HUDEP-2 (cell line): ENCODE results near the gene ITGA2.
"Not testable (repeated sequence)": the region's sequence is repeated elsewhere in the genome, so short reads cannot be mapped to it uniquely, and the experiment has no call there.

Experiments used
- DNase-seq, 76 experiments: peaks; one replicate each; lab custom pipeline; 2025; ENCODE audit not compliant: unreplicated experiment in 76 of 76; lab: John Stamatoyannopoulos, UW

ITGA2 gene

DNA sequence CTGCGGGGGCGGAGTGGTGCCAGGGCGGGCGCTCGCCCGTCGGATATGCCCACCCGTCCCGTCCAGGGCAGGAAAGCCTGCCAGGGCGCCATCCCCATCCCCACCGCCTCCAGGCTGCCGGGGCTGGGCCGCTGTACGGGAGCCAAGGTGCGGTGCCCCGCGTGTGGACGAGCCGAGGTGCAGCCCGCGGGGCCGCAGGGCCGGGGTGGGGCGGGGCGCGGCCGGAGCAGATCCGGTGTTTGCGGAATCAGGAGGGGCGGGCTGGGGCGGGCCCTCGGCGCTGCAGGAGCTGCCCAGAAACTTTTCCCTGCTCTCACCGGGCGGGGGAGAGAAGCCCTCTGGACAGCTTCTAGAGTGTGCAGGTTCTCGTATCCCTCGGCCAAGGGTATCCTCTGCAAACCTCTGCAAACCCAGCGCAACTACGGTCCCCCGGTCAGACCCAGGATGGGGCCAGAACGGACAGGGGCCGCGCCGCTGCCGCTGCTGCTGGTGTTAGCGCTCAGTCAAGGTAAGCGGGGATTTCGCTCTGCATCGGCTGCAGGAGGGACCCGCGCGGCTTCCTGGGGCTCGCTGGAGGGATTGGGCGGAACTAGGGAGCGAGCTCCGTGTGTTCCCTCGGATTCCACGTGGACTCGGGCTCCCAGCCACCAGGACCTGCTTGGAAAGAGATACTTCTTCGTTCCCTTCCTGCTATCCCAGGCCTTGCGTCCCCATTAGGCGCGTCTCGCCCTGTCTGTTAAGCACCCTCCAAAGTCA lies at the start of gene ITGA2:
Gene ITGA2, plus strand, starts transcription at position 328 of the 756 bp plus-strand sequence. Its CDS starts 117 bp downstream, at position 445.
- DNase-seq = no peak

DNA sequence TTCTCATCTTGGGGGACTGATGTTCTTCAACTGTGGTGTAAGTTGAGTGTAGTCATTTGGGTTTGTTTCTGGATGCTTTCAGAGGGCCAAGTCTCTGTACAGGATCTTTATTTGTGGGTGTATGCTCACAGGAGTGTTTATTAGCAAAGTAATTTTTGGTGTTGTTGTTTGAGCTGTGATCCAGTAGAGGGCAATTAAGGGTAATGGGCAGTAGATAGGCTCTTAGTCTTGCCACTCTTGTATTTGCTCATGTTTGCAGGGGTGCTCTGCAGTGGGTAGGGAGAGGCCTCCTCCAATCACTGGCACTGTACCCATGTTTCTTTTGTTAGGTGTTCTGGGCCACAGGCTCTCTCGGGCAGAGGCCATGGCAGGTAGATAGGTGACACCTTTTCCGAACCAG lies 45.9 kb upstream of the ITGA2 start:
- DNase-seq = no peak

DNA sequence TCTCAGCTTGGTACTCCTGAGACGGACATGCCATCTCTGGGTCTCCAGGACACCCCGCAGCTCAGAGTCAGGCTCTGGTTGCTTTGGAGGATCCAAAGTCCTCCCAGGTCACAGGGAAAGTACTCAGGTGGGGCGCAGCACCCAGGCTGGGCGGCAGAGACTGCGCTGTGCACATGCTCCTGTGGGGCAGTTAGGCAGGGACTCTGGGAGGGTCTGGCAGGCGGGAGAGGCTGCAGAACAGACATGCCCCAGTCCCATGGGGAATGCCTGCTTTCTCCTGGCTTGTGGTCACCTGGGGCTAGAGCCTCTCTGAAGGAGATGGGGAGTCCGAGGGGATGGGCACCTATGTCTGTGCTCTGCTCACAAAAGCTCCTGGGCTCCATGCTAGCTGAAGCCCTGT lies 45.3 kb upstream of the ITGA2 start:
- no peak for DNase-seq

DNA sequence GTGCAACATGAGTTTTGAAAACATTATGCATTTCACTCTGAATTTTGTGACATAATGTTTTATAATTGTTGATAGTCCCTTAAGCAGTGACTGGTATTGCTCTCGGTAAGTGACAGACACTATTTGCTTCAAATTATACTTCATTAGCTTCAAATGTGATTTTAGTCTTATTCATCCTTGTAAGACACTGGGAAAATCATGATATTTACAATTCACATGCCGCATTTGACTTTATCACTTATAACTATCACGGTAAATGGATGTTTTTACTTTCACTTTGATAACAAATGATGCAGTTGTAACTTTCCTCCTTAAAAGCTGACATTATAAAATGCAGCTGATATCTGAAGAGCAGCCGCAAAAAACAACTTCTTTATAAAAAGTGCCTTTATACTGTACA lies 44.1 kb upstream of the ITGA2 start:
- DNase-seq = no peak

DNA sequence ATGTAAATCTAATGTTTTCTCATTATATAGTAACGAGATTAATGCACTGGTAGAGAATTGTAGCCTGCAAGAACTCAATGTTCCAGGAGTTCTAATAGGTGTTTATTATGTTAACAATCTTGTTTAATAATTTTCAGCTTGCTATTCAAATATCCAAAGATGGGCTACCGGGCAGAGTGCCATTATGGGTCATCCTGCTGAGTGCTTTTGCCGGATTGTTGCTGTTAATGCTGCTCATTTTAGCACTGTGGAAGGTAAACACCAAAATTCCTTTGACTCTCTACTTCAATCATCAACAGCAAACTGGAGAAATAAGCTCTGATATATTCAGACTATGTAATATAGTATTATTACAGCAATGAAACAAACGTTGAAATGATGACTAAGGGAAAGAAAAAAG lies 41.9 kb upstream of the ITGA2 start:
- no peak for DNase-seq

DNA sequence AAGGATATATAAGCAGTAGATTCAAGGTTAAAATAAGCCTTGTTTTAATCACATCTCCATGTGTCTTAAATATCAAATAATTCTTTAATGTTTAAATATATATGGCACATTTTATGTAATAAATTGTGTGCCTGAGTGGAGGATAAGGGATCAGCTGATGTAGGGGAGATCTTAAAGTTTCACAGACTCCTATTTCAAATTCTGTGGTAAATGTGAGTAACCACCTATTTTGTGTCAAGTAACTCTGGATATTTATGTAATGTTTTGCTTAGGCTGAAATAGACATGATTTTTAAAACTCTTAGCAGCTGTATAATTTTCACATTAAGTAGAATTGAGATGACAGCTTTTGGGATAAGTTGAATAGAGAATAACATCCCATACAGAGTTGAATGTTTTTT lies 41.3 kb upstream of the ITGA2 start:
- no peak for DNase-seq

DNA sequence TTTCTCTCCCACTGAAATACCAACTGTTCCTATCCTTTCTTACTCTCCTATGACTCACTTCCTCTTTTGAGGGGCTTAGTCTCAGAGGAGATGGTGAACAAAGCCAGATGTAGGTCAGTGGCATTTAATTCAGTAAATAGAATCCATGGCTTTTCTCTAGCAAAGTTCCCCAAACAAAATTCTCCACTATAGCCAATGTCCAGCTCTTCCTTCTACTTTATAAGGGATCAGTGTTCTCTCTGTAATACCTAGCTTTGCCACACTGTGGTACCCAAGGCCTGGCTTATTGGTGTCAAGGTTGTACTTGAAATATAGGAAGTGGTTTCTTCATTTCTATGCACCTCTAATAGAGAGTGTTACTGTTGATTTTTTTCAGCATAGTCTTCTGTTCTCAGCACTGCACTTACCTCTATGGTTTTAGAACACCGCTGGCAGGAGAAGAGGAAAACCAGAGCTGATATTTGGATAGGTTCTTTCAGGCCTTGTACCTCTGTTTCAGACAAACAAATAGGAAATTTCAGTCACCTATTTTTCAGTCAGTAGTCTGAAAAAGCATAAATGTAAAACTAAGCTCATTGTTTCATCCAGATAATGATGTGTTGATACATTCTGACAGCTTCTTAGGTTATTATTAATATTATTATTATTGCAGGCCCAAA lies 40.6 kb upstream of the ITGA2 start:
- peak in 45 of 76 experiments; percentile 1 to 54 (median 20) for DNase-seq

DNA sequence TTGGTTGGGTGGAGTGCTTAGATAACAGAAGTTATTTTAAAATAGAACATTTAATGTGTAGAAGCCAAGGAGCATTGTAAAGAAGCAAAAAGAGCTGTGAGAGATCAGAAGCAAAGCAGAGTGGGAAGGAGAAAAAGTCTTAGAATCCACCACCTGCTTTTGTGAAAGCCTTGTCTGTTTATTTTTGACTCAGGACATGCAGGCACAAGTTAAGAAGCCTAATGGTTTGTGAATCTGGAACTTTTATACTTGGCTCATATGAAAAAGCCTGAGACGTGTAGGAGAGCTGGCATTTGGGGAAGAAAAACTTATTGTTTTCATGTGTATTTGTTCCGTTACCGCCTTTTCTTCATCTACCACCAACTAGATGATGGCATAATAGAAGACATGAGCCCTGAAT lies 38.5 kb upstream of the ITGA2 start:
- no peak for DNase-seq

DNA sequence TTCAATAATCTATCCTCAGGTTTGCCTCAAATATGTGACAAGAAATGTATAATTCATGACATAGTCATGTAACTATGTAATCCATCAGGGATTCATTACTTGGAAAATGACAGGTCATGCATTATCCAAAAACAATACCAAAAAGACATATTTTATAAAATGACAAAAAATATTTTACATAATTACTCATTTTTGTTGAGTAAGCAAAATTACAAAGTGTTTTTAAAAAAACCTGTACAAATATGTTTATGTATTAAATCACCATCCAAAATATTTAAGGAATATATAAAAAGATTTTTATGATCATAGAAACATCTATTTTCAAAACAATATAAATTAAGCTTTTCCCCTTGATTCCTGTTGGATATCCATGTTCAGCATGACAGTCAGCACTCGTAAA lies 36.7 kb upstream of the ITGA2 start:
- no peak for DNase-seq

DNA sequence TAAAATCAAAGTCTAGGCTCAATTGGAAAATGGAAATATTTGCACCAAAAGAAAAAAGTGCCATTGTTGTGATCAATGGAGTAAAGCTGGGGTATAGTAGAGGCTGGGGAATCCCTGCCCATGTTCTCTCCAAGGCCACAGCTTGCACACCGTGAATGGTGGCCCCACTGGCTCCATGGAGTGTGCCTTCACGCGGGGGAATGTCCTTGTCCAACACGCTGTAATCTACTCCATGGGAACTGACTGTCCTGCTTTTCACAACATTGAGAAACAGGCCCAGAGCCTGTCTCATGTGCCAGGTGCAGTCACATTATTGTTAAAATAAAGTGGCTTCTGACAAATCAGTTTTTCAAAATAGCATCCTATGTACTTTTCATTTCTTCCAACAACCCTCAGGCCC lies 33.1 kb upstream of the ITGA2 start:
- no peak for DNase-seq

DNA sequence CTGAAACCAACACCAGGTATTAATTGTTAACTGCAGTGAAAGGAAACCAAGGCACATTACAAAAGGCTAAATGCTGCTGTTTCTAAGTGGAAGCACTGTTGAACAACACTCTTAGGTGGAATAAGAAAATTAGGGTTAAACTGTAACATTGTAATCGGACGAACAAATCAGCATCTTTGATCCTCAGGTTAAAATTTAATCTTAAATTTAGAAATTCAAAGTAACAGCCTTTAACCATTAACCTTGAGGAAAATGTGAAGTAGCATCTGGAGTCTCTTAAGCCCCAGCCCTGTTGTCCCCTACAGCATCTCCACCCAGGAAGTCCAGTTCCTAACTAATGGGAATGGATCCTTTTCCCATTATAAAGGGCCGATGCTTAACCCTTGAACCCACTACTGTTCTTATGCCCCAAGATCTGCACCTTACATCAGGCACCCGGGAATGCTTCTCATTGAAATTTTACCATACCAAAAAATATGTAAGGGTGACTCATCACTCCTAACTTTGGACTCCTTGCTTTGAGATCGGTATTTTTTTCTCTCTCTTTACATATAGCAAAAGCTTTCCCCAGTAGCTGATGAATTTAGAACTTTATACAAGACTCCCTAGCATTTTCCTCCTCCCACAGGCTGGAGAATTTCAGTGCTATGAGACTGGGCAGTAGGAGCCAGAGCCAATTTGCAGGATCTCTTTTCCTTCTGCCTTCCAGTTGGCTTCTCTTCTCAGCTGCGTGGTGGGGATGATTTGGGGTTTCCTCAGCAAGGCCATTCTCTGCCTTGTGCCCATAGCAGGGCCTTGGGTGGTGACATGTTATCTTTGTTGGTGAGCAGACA lies 32.0 kb upstream of the ITGA2 start:
- no peak for DNase-seq

DNA sequence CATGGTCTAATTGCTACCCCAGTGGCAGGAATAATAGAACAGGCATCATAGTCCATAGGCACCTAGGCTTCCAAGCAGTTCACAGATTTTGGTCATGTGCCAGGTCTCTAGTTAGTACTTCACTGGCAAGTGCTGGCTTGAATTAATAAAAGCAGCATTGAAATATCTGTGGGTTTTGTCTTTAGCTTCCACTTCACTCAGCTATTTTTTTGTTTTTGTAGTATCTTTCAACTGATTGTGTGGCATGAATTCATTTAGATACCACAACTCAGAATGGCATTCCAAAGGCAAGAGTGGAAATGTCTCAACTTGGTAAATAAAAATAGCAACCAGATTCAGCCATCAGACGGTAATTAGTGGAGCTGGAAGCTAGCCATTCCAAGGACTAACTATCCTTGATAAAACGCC lies 27.9 kb upstream of the ITGA2 start:
- DNase-seq = no peak

DNA sequence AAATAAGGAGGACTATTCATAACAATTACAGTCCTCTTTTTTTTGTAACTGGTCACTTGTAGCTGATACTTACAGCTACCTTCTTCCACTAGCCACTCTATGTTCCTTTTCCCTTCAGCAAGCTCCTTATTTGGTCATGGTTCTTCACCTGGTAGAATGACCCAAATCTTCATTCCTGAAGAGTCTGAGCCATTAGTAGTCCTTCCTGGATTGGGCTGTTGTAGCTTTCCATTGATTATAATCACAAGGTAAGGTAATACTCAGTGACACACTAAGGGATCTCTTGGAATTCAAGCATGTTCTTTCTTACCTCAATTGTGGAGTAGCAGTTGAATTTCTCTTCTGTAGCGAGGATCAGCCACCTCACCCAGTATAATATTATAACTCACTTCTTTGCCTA lies 25.5 kb upstream of the ITGA2 start:
- no peak for DNase-seq

DNA sequence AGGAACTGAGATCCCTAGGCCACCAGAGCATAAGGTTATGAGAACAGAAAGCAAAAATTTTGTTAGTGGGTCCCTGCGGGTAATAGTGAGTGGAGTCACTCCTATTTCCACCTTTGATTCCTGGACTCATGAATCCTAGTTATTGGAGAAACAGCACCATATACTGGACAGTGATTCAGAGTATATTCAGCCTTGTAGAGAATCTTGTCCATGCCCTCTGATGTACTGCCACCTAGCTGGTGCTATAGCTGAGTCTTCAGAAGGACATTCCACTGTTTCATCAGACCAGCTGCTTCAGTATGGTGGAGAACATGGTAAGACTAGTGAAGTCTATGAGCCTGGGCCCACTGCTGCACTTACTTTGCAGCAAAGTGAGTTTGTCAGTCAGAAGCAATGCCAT lies 25.0 kb upstream of the ITGA2 start:
- DNase-seq = no peak

DNA sequence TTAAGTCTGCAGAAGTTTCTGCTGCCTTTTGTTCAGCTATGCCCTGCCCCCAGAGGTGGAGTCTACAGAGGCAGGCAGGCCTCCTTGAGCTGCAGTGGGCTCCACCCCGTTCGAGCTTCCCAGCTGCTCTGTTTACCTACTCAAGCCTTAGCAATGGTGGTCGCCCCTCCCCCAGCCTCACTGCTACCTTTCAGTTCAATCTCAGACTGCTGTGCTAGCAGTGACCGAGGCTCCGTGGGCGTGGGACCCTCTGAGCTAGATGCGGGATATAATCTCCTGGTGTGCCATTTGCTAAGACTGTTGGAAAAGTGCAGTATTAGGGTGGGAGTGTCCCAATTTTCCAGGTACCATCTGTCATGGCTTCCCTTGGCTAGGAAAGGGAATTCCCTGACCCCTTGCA lies 13.0 kb upstream of the ITGA2 start:
- not testable (repeated sequence) for DNase-seq

DNA sequence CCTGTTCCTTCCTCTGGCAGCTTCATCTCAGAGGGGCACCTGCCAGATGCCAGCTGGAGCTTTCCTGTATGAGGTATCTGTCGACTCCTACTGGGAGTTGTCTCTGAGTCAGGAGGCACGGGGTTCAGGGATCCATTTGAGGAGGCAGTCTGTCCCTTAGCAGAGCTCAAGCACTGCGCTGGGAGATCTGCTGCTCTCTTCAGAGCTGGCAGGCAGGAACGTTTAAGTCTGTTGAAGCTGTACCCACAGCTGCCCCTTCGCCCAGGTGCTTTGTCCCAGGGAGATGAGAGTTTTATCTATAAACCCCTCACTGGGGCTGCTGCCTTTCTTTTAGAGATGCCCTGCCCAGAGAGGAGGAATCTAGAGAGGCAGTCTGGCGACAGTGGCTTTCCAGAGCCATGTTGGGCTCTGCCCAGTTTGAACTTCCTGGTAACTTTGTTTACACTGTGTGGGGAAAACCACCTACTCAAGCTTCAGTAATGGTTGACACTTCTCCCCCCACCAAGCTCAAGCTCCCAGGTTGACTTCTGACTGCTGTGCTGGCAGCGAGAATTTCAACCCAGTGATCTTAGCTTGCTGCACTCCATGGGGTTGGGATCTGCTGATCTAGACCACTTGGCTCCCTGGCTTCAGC lies 11.8 kb upstream of the ITGA2 start:
- DNase-seq = no peak

DNA sequence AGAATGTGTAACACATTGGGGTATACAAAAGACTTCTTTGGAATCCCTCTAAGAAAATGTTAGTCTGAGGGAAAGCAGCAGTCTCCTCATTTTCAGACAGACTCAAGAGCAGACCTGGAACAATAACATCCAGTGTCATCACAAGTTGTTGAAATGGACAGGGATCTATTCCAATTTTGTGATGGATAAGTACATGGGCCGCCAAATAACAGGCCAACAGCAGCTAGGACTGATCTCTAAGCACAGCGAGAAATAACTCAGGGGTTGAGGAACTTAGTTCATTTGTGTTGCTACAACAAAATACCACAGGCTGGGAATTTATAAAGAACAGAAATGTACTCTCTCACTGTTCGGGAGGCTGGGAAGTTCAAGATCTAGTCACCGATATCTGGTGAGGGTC lies 7.6 kb upstream of the ITGA2 start:
- DNase-seq = no peak

DNA sequence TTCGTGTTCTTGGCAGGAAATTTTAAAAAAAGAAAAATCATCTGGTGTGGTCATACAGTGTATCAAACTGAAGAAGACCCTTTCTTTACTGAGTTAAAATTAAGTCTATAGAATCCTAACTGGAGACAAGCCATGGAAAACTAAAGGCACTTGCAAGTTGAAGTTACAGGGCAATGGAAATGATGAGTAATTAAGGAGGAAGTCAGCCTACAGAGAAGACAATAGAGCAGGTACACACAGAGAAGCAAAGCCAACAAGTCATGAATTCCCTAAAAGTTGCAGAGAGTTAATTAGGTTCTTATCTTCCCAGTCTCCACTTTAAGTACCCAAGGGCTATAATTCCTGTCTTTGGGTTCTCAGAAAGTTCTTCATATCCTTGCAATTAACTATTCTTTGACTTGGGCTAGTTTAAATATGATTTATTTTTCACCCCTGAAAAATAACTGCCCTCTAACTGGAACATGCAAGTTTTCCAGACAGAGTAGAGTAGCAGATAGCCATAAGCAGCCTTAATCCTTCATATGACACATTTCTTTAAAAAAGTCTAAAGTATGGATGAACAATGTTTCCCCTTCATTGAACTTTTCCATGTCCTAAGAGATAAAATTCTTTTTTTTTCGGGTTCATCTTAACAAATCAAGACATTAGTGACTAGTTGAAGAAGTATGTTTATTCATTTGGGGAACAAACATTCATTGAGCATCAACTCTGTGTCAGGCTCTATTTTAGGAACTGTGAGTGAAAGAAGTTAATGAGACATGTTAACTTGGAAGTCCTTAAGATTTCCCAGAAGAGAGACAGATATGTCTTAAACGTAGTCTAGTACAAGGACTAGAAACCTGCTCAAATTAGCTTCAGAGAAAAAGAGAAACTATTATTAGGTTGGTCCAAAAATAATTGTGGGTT lies 5.2 kb upstream of the ITGA2 start:
- DNase-seq = no peak

DNA sequence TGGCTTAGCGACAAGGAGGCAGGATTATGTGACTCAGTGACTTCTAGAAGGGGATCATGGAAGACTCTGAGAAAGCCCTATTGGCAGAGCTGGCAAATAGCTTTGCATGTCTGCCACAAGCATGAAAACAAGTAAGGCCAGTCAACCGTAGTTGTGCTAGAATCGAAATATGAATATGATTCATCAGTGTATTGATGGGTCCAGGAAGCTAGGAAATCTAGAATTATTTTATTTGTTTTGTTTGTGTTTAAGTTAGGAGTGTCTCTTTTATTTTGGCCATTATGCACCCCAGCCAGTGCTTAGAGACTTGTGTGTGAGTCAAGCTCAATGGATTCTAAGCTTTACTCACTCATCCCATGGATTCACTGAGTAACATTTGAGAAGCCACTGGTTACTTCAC lies 3.8 kb upstream of the ITGA2 start:
- DNase-seq = no peak

DNA sequence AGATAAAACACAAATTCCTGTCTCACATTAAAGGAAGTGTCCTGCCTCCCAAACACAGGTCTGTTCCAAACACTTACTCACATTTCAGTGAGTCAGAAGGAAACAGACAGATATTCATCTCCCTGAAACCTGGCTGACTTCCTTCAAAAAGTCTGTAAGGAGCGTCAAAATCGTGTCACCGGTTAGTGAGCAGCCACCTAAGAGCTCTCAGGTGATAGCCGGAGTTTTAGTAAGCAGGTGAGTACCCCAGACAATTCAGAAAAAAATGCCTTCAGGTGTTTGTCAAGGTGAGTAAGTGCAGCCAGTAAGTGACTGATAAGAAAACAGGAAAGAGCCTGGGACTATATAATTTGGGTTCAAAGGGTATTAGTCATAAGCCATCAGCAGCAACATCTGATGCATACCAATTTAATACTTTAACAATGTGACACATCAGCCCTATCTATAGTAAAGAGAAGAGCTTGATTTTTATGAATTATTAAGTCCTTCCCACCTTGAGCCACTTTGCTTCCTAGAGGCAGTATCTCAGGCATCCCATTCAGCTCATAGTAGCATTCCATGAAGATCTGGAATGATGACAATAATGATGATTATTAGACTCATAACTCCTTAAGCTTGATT lies 1.3 kb upstream of the ITGA2 start:
- no peak for DNase-seq
